PFSK-1 (cell line): Measurements from ENCODE around the gene RNF121.

Source experiments
- FOXP2 ChIP-seq: optimal IDR thresholded peaks from 2 replicates; pipeline ENCODE3; 2011; ENCODE audit warnings: borderline replicate concordance, control low read depth, inconsistent platforms; ENCODE audit not compliant: insufficient read depth; ENCODE audit errors: extremely low read length, extremely low read depth
- POLR2AphosphoS5 ChIP-seq: IDR thresholded peaks from 2 replicates; pipeline ENCODE4 v1.6.1; 2012; ENCODE audit warnings: low read depth, mild to moderate bottlenecking, control low read depth, low read length, moderate library complexity
- SIN3A ChIP-seq: IDR thresholded peaks from 2 replicates; pipeline ENCODE4 v1.6.1; 2012; ENCODE audit warnings: mild to moderate bottlenecking, low read length, moderate library complexity, borderline replicate concordance; ENCODE audit not compliant: insufficient read depth
- TAF1 ChIP-seq: IDR thresholded peaks from 2 replicates; pipeline ENCODE4 v1.6.1; 2012; ENCODE audit warnings: low read length, control low read depth, borderline replicate concordance; ENCODE audit not compliant: insufficient read depth
- TF ChIP-seq, protein P1 (sequence below), 2 experiments: IDR thresholded peaks; 2 replicates each; pipeline versions ENCODE4 v1.6.1 to v1.8.0; 2011 to 2012; ENCODE audit warnings: low read depth in 2 of 2, low read length in 2 of 2, control low read depth in 1 of 2, inconsistent platforms in 1 of 2, mild to moderate bottlenecking in 1 of 2, moderate library complexity in 1 of 2; ENCODE audit not compliant: insufficient read depth in 1 of 2

DNA sequence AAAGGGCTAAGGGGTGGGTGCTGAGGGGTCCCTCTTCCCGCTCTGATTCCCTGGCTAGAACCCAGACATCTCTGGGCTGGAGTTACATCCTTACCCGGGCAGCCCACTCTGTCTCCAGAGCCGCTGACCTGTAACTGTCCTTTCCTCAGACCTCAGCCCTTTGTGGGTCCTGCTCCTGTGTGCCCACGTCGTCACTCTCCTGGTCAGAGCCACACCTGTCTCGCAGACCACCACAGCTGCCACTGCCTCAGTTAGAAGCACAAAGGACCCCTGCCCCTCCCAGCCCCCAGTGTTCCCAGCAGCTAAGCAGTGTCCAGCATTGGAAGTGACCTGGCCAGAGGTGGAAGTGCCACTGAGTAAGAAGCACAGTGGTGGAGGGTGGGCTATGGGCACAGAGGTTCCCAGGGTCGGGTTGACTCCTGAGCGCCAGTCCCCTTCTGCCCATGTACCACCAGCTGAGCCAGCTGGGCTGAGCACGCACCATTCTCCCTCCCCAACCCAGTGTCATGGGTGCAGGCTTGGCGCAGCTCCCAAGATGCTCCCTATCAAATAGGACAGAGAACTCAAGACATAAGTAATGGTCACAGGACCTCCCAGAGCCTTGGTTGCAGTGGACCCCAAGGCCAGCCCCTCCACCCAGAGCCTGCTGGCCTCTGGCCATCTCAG is 71.5 kb downstream of the RNF121 start:
- TF ChIP-seq POLR2AphosphoS5 (no peak), TAF1 (no peak), FOXP2 (no peak), SIN3A (no peak)
- TF ChIP-seq, protein P1, sequence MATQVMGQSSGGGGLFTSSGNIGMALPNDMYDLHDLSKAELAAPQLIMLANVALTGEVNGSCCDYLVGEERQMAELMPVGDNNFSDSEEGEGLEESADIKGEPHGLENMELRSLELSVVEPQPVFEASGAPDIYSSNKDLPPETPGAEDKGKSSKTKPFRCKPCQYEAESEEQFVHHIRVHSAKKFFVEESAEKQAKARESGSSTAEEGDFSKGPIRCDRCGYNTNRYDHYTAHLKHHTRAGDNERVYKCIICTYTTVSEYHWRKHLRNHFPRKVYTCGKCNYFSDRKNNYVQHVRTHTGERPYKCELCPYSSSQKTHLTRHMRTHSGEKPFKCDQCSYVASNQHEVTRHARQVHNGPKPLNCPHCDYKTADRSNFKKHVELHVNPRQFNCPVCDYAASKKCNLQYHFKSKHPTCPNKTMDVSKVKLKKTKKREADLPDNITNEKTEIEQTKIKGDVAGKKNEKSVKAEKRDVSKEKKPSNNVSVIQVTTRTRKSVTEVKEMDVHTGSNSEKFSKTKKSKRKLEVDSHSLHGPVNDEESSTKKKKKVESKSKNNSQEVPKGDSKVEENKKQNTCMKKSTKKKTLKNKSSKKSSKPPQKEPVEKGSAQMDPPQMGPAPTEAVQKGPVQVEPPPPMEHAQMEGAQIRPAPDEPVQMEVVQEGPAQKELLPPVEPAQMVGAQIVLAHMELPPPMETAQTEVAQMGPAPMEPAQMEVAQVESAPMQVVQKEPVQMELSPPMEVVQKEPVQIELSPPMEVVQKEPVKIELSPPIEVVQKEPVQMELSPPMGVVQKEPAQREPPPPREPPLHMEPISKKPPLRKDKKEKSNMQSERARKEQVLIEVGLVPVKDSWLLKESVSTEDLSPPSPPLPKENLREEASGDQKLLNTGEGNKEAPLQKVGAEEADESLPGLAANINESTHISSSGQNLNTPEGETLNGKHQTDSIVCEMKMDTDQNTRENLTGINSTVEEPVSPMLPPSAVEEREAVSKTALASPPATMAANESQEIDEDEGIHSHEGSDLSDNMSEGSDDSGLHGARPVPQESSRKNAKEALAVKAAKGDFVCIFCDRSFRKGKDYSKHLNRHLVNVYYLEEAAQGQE (IDR thresholded peaks at IDR 0.05; ENCODE audit: insufficient read depth in 1 of 2, low read depth in 2 of 2, low read length in 2 of 2): no peak
